CD4-positive, alpha-beta T cell treated with Interleukin-15 for 4 hours (primary cell): Measurements from ENCODE around the gene TAF5.
"Not testable (repeated sequence)": the region's sequence is repeated elsewhere in the genome, so short reads cannot be mapped to it uniquely, and the experiment has no call there.

Experiments
- DNase-seq: peaks from one replicate; pipeline ENCODE4 v3.0.0-alpha.2; 2020; ENCODE audit warnings: low spot score

The TAF5 gene

DNA sequence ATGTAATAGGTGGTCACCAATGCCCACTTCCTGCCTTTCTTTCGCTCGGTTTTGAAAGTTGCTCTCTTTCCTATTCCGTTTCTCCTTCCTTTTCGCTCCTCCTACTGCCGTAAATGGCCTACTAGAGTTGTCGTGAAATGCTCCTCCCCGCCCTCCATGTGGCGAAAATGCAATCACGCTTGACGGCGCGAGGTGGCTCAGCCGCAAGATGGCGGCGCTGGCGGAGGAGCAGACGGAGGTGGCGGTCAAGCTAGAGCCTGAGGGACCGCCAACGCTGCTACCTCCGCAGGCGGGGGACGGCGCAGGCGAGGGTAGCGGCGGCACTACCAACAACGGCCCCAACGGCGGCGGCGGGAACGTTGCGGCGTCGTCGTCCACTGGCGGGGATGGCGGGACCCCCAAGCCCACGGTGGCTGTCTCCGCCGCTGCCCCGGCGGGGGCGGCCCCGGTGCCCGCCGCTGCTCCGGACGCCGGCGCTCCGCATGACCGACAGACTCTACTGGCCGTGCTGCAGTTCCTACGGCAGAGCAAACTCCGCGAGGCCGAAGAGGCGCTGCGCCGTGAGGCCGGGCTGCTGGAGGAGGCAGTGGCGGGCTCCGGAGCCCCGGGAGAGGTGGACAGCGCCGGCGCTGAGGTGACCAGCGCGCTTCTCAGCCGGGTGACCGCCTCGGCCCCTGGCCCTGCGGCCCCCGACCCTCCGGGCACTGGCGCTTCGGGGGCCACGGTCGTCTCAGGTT lies at the start of gene TAF5:
Gene TAF5 (plus strand): TSS at position 195 of the 737 bp plus-strand sequence. CDS start 14 bp downstream, at position 209.
- peak; percentile 93 for DNase-seq

- DNase-seq, result no peak
Measured at GRCh38 chr10:103327906-103328305, 39.9 kb upstream of the TAF5 start.

DNA sequence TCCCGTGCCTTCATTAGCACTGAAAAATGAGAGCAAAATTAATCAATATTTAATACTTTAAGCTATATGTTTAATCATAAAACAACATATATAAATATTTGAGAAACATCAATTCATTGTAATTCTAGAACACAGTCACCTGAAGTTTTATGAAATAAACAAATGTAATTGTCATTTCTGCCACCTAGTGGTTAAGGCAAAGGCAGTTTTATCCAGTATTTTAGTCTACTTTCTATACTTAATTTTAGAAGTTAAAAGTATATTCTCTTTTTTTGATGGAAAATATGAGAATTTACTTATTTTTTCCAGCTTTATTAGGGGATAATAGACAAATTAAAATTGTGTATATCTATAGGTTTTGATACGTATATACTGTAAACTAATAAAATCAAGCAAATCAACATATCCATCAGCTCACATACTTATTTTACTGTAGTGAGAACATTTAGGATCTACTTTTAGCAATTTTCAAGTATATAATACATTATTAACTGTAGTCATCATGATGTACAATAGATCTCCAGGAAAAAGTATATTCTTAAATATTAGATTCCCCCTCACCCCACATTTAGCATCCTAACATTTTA lies 33.7 kb upstream of the TAF5 start:
- DNase-seq, result peak; percentile 21

- DNase-seq, result no peak
Measured at GRCh38 chr10:103334567-103334966, 33.2 kb upstream of the TAF5 start.

- no peak for DNase-seq
Measured at GRCh38 chr10:103336370-103336769, 31.4 kb upstream of the TAF5 start.

- DNase-seq, result no peak
Measured at GRCh38 chr10:103350175-103350516, 17.6 kb upstream of the TAF5 start.

GRCh38 chr10:103350517-103351260 lies 17.1 kb upstream of the TAF5 start, which contains the start of gene PCGF6:
PCGF6 (minus strand) TSS chr10:103351140; CDS start chr10:103351066, 74 bp downstream.
- DNase-seq, result peak; percentile 66

DNA sequence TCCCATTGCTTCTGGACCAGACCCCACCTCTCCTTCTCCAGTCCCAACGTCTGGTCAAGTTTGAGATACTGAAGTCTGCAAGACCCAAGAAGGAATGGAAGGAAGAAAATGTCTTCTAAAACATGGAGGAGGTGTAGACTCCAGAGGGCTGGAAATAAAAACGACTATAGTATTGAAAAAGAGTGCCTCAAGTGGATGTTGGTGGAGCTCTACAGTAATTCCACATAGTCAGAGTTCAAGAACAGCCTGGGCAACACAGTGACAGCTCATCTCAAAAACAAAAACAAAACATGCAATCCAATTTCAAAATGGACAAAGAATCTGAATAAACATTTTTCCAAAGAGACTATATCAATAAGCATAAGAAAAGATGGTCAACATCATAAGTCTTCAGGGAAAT lies 14.5 kb upstream of the TAF5 start:
- DNase-seq, result no peak

GRCh38 chr10:103354567-103354966 lies 13.2 kb upstream of the TAF5 start:
- not testable (repeated sequence) for DNase-seq

- DNase-seq, result no peak
Measured at GRCh38 chr10:103355906-103356599, 11.7 kb upstream of the TAF5 start.

DNA sequence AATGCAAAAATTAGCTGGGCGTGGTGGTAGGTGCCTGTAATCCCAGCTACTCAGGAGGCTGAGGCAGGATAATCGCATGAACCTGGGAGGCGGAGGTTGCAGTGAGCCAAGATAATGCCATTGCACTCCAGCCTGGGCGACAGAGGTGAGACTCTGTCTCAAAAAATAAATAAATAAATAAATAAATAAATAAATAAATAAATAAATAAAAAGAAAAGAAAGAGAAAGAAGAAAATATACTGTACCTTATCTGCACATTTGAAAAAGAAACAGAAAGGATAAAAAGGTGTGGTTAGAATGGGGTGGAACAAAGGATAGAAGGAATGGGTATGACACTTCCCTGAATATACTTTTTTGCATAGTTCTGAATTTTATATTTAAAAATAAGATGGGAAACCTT lies 8.3 kb upstream of the TAF5 start:
- not testable (repeated sequence) for DNase-seq

DNA sequence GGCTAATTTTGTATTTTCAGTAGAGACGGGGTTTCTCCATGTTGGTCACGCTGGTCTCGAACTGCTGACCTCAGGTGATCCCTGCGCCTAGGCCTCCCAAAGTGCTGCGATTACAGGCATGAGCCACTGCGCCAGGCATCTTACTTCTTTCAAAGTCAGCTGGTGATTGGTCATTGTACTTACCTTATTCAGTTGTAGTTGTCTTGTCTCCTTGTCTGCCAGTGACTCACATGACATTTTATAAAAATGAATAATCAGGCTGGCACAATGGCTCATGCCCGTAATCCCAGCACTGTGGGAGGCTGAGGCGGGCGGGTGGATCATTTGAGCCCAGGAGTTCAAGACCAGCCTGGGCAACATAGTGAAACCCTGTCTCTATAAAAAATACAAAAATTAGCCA lies 7.0 kb upstream of the TAF5 start:
- DNase-seq, result not testable (repeated sequence)

- no peak for DNase-seq
Measured at GRCh38 chr10:103367379-103367781, 396 bp upstream of the TAF5 start.

DNA sequence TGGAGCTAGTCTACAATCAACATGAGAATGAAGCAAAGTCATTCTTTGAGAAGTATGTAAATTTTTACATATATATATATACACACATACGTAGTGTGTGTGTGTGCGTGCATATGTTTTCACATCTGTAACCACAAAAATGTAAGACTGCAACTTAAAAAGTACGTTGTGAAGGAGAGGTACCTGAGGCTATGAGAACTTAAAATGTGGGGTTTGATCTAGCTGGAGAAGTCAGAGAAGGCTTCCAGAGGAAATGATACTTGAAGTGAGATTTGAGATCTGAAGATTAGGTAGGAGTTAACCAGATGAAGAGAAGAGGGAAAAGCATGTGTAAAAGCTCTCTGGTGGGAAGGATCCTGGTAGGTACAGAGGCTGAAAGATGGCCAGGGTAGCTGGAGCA lies 5.8 kb downstream of the TAF5 start:
- no peak for DNase-seq

- no peak for DNase-seq
Measured at GRCh38 chr10:103374263-103374662, 6.5 kb downstream of the TAF5 start.

- no peak for DNase-seq
Measured at GRCh38 chr10:103382769-103383168, 15.0 kb downstream of the TAF5 start.

DNA sequence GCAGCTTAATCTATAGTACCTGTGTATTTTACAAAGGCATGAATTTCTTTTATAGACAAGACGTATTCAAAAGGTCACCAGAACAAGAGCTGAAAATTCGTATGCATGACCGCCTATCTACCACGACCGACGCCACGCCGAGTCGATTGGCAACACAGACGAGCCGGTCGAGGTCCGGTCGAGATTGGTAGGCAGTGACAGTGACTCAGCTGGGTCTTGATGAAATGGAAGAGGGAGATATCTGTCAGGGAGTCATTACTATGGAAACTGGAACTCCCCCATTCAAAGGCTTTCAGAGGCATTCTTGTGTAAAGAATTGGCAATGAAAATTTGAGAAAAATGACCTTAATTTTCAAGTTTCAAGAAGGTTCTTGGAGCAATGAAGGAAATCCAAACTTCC lies 26.4 kb downstream of the TAF5 start:
- DNase-seq, result no peak

- DNase-seq, result no peak
Measured at GRCh38 chr10:103395754-103396066, 27.9 kb downstream of the TAF5 start.

- DNase-seq, result peak; percentile 95
Measured at GRCh38 chr10:103396067-103396788, 28.5 kb downstream of the TAF5 start, which contains the start of the genes ATP5MK and PDCD11. ATP5MK (minus strand) TSS chr10:103396475; CDS start chr10:103392457, 4,018 bp downstream. PDCD11 (plus strand) TSS chr10:103396626; CDS start chr10:103398427, 1,801 bp downstream.

DNA sequence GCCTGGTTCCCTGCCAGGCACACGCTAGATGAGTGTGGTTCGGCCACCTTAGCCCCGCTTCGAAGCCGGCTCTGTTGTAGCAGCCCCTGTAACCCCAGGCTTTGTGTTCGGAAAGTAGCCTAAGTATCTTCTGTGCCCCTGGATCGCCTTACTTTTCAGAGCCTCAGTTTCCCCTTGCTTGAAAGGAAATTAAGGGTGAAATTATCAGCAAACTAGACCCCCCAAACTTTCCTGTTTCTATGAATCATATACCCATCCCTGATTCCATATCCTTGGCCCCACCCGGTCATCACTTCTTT lies 29.0 kb downstream of the TAF5 start:
- DNase-seq, result no peak

GRCh38 chr10:103397191-103397825 lies 29.5 kb downstream of the TAF5 start:
- no peak for DNase-seq
